Hepatocyte (in vitro differentiated cells): ENCODE measurements around the gene TYW3.

ENCODE experiments used
- EZH2phosphoT487 ChIP-seq: fragments of 200-600 bp; sonication (generic); IDR thresholded peaks from one replicate; pipeline ENCODE4 v1.6.1; 2018; ENCODE audit warnings: antibody characterized with exemption, mild to moderate bottlenecking, low read depth, moderate library complexity; ENCODE audit not compliant: unreplicated experiment, severe bottlenecking
- TF ChIP-seq, protein P1 (sequence below): fragments of 200-600 bp; sonication (generic); IDR thresholded peaks from 2 replicates; pipeline ENCODE4 v1.5.1; 2016; ENCODE audit warnings: antibody characterized with exemption, mild to moderate bottlenecking; ENCODE audit not compliant: poor library complexity

DNA sequence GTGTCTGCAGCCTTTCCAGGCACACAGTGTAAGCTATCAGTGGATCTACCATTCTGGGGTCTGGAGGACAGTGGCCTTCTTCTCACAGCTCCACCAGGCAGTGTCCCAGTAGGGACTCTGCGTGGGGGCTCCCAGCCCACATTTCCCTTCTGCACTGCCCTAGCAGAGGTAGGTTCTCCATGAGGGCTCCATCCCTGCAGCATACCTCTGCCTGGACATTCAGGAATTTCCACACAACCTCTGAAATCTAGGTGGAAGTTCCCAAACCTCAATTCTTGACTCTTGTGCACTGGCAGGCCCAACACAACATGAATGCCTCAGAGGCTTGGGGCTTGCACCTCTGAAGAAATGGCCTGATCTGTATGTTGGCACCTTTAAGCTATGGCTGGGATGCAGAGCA is 6.9 kb upstream of the TYW3 start:
- TF ChIP-seq EZH2phosphoT487, result no peak
- TF ChIP-seq, protein P1, sequence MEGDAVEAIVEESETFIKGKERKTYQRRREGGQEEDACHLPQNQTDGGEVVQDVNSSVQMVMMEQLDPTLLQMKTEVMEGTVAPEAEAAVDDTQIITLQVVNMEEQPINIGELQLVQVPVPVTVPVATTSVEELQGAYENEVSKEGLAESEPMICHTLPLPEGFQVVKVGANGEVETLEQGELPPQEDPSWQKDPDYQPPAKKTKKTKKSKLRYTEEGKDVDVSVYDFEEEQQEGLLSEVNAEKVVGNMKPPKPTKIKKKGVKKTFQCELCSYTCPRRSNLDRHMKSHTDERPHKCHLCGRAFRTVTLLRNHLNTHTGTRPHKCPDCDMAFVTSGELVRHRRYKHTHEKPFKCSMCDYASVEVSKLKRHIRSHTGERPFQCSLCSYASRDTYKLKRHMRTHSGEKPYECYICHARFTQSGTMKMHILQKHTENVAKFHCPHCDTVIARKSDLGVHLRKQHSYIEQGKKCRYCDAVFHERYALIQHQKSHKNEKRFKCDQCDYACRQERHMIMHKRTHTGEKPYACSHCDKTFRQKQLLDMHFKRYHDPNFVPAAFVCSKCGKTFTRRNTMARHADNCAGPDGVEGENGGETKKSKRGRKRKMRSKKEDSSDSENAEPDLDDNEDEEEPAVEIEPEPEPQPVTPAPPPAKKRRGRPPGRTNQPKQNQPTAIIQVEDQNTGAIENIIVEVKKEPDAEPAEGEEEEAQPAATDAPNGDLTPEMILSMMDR, result no peak
